GM12865 (cell line): Measurements from ENCODE around the gene CCDC157.

Experiments
- DNase-seq: peaks from one replicate; pipeline ENCODE4 v3.0.0; 2010; ENCODE audit warnings: low read depth
- H3K4me3 ChIP-seq: 2 replicates; pipeline ENCODE4 v1.5.1; 2011; ENCODE audit warnings: mild to moderate bottlenecking, low read depth, low read length, control low read depth
- TF ChIP-seq, protein P1 (sequence below): IDR thresholded peaks from 2 replicates; pipeline ENCODE4 v1.5.1; 2011; ENCODE audit warnings: low read length, control low read depth, low read depth, inconsistent platforms; ENCODE audit not compliant: insufficient read depth; ENCODE audit errors: missing control alignments

Gene CCDC157

GRCh38 chr22:30372915-30373314 is 16.1 kb downstream of the CCDC157 start:
- H3K4me3 ChIP-seq: no peak overlapping the region
- TF ChIP-seq, protein P1, sequence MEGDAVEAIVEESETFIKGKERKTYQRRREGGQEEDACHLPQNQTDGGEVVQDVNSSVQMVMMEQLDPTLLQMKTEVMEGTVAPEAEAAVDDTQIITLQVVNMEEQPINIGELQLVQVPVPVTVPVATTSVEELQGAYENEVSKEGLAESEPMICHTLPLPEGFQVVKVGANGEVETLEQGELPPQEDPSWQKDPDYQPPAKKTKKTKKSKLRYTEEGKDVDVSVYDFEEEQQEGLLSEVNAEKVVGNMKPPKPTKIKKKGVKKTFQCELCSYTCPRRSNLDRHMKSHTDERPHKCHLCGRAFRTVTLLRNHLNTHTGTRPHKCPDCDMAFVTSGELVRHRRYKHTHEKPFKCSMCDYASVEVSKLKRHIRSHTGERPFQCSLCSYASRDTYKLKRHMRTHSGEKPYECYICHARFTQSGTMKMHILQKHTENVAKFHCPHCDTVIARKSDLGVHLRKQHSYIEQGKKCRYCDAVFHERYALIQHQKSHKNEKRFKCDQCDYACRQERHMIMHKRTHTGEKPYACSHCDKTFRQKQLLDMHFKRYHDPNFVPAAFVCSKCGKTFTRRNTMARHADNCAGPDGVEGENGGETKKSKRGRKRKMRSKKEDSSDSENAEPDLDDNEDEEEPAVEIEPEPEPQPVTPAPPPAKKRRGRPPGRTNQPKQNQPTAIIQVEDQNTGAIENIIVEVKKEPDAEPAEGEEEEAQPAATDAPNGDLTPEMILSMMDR: no peak
- DNase-seq: no peak

- TF ChIP-seq, protein P1: no peak
- DNase-seq: no peak
Observed at GRCh38 chr22:30373331-30374325, 16.8 kb downstream of the CCDC157 start.

GRCh38 chr22:30375312-30375849 is 18.6 kb downstream of the CCDC157 start:
- TF ChIP-seq, protein P1: no peak
- no peak for DNase-seq
- no peak overlapping the region for H3K4me3 ChIP-seq

More at GRCh38 chr22:30373331-30374325, 16.8 kb downstream of the CCDC157 start:
- no peak overlapping the region for H3K4me3 ChIP-seq

DNA sequence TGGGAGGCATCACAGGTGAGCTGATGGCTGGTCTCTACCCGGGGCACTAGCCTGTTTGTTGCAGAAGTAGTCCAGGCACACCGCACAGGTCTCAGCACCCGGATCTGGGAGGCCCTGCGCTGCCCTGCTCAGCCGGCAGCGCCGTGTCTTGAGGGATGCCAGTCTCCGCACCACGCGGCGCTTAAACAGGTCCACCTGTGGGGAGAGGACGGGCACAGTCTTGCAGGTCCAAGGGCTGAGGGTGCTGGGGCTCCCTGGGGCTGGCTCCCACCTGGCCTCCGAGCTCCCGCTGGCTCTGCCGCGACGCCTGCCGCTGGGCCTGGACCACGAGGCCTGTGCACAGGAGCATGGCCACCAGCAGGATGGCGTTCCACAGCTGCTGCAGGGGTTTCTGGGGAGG is 23.2 kb downstream of the CCDC157 start:
- no peak overlapping the region for H3K4me3 ChIP-seq
- DNase-seq: no peak
- TF ChIP-seq, protein P1: no peak

GRCh38 chr22:30381264-30381663 is 24.5 kb downstream of the CCDC157 start:
- DNase-seq: no peak
- TF ChIP-seq, protein P1: no peak
- H3K4me3 ChIP-seq: no peak overlapping the region

GRCh38 chr22:30382340-30382739 is 25.5 kb downstream of the CCDC157 start:
- no peak for DNase-seq
- TF ChIP-seq, protein P1: no peak
- no peak overlapping the region for H3K4me3 ChIP-seq
